ENCODE data around the gene B3GALNT2.
"Not testable (repeated sequence)": the region's sequence is repeated elsewhere in the genome, so short reads cannot be mapped to it uniquely, and the experiment has no call there.

The B3GALNT2 gene

DNA sequence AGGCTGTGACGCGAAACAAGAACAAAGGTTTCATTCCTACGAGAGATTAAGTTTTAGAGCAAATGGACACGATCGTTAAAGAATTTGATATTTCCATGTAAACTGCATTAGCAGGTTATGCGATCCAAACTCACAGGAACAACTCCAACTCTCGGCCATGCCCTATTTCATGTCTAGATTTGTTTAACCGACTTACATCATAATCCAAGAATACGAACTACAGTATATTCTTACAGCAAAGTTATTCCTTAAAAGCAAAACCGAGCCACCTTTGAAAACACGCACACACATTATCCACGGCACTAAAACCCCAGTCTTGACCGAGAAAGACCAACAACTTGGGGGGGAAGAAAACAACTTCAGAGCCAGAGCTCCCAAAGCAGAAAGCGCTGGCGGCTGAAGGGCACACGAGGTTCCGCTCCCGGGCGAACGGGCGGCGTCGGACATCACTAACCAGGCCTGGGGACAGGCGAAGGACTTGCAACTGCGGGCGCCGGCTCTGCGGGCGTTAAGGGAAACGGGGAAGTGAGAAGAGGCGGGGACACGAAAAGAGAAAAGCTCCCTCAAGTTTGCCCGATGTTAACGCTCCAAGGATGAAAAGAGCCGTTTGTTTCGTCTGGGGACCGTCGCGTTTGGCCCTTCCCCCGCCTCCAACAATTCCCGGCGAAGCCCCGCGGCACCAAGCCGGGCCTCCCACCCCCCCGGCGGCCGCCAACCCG is 690 bp downstream of the B3GALNT2 start:
- no peak for DNase-seq (ENCODE audit: low read depth)

DNA sequence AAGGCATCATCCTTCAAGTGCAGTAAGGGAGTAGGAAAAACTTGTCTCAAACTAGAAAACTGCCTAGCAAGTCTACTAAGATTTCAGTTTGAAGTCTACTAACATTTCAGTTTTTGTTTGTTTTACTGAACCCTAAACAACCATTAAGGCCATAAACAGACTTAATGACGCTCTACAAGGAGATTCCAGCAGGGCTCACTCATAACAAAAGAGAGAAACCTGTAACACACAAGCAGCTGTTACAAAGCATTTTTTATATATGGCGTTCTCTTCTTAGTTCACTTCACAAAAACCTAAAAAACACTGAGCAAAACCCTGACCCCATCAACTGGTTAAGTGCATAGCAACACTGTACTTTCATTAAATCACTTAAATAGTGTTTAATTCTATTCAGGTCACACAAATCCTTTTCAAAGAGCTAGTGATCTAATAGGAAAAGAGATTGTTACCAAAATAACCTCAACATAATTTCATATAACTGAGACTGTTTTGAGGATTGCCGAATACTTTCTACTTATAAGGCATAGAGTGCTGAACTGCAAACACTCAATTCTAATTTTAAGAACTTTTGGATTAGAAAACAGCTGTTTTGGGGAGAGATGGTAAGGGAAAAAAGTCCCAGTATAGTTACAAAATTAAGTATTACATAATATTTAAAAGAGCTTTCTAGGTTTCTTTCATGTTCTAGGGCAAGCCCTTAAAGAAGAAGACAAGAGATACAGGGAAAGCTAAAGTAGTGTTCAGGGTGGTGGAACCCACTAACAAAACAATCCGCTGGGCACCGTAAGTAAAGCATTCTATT is 1.4 kb downstream of the B3GALNT2 start:
- DNase-seq (ENCODE audit: low read depth): no peak

- DNase-seq (ENCODE audit: low read depth): no peak
Measured at GRCh38 chr1:235500971-235501540, 3.2 kb downstream of the B3GALNT2 start.

- DNase-seq (ENCODE audit: low read depth): no peak
Measured at GRCh38 chr1:235495551-235495950, 8.7 kb downstream of the B3GALNT2 start.

GRCh38 chr1:235495030-235495429 is 9.2 kb downstream of the B3GALNT2 start:
- DNase-seq (ENCODE audit: low read depth): no peak

DNA sequence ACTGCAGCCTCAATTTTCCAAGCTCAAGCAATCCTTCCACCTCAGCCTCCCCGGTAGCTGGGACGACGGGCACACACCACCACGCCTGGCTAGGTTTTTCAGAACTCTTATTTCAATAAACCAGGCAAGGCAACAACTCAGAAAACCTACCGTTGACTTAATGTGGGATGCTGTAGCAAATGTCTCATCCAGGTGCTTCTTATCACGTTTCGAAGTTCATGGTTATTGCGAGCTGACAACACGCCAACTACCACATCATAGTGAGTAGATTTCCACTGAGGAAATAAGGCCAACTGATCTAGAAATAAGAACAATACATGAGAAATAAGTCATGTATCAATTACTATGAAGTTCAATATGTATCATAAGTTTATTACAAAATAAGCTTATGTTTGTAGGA is 9.7 kb downstream of the B3GALNT2 start:
- no peak for DNase-seq (ENCODE audit: low read depth)

DNA sequence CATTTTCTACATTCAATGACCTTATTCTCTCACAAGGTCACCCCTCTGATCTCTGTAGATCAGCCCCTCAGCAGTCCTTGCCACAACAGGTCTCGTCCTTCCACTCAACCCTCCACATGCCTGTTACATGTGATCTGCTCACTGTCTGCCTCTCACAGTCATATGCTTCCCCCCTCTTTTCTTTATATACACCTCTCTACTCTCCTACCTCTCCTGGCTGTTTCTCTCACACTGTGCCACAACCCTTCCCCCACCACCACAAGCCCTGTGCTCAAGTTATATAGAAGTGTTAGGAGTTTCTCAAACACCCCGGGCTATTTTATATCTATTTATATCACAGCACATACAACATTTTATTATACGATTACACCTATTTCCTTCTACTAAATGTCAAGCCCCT is 12.6 kb downstream of the B3GALNT2 start:
- no peak for DNase-seq (ENCODE audit: low read depth)

DNA sequence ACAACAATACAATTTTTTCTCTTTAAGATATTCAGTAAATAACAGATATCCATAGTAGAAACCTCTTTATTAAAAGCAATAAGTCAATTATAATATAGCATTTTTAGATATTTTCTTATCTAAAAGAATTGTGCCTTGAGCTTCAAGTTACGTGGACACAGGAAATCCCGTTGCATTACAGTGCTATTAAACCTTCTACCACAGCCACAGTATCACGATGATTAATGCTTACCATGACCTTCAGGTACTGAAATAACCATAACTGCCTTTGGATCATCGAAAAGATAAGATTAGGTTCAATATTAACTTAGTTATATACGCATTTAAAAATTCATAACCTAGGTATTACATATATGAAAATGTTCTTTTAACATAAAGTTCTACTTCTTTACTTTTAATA is 17.9 kb downstream of the B3GALNT2 start:
- no peak for DNase-seq (ENCODE audit: low read depth)

DNA sequence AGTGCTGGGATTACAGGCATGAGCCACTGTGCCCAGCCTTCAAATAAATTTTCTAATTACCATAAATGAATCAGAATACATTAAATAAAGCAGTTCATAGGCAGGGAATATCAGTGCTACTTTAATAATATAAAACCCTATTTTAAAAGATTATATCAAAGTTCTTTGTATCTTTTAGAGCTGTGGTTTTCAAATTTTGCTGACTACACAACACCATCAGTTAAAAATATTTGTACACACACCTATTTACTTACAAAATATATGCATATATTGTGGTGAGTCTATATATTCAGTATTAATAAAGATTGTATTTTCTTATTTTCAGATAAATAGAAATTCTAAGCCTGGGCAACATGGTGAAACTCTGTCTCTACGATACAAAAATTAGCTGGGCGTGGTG is 18.7 kb downstream of the B3GALNT2 start:
- no peak for DNase-seq (ENCODE audit: low read depth)

DNA sequence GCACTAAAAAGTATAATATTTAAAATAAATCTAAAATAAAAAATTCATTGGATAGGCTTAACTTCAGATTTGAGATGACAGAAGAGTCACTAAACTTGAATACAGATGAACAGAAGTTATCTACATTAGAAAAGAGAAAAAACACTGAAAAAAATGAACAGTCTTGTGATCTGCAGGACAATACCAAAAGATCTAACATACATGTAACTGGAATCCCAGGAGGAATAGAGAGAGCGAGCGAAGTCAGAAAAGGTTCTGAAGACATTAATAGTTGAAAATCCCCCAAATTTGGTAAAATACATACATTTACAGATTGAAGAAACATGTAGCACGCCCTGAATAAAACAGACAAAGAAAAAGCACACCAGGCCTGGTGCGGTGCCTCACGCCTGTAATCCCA is 21.2 kb downstream of the B3GALNT2 start:
- DNase-seq (ENCODE audit: low read depth): no peak

GRCh38 chr1:235473806-235474205 is 30.4 kb downstream of the B3GALNT2 start:
- no peak for DNase-seq (ENCODE audit: low read depth)

- DNase-seq (ENCODE audit: low read depth): no peak
Measured at GRCh38 chr1:235470741-235471439, 33.4 kb downstream of the B3GALNT2 start.

DNA sequence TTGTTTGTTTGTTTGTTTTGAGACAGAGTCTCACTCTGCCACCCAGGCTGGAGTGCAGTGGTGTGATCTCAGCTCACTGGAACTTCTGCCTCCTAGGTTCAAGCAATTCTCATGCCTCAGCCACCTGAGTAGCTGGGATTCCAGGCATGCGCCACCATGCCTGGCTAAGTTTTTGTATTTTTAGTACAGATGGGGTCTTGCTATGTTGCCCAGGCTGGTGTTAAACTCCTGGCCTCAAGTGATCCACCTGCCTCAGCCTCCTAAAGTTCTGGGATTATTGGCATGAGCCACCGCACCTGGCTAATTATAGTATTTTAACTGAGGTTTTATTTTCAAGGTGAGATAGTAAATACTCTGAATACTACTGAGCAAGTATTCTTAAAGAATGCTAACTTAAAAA is 34.4 kb downstream of the B3GALNT2 start:
- not testable (repeated sequence) for DNase-seq (ENCODE audit: low read depth)

- DNase-seq (ENCODE audit: low read depth): no peak
Measured at GRCh38 chr1:235468970-235469369, 35.3 kb downstream of the B3GALNT2 start.

- DNase-seq (ENCODE audit: low read depth): no peak
Measured at GRCh38 chr1:235468004-235468403, 36.2 kb downstream of the B3GALNT2 start.

DNA sequence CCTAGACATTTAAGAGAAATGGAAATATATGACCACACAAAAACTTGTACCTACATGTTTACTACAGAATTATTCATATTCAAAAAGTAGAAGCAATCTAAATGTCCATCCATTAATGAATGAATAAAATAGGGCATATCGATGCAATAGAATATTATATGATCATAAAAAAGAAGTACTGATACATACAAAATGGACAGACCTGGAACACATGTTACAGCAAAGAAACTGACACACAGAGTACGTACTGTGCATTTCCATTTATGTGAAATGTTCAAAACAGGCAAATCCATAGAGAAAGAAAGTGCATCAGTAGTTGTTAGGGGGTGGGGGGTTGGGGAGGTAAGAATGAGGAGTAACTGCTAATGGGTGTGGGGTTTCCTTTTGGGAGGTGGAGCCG is 39.2 kb downstream of the B3GALNT2 start:
- no peak for DNase-seq (ENCODE audit: low read depth)

- DNase-seq (ENCODE audit: low read depth): not testable (repeated sequence)
Measured at GRCh38 chr1:235462832-235463231, 41.4 kb downstream of the B3GALNT2 start.

DNA sequence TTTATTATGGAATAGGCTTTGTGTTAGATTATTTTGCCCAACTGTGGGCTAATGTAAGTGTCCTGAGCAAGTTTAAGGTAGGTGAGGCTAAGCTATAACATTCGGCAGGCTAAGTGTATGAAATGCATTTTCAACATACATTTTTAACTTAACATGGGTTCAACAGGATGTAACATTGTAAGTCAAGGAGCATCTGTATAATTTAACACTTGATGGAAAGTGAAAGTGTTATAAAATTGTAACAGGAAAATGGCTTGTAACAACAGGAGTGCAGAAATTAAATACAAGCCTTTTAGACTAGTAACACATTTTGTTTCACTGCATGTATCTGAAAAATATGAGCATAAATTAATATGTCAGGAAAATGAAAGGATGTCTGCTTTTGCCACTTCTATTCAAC is 42.3 kb downstream of the B3GALNT2 start:
- DNase-seq (ENCODE audit: low read depth): no peak

- no peak for DNase-seq (ENCODE audit: low read depth)
Measured at GRCh38 chr1:235460770-235461169, 43.5 kb downstream of the B3GALNT2 start.

DNA sequence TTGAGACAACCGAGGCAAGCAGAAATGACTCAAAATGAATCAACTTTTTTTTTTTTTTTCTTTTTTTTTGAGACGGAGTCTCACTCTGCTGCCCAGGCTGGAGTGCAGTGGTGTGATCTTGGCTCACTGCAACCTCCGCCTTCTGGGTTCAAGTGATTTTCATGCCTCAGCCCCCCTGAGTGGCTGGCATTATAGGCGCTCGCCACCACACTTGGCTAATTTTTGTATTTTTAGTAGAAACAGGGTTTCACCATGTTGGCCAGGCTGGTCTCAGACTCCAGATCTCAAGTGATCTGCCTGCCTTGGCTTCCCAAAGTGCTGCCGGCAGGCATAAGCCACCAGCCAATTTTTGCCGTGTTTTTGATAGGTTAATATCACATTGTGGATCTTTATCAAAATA is 46.4 kb downstream of the B3GALNT2 start:
- DNase-seq (ENCODE audit: low read depth): not testable (repeated sequence)

DNA sequence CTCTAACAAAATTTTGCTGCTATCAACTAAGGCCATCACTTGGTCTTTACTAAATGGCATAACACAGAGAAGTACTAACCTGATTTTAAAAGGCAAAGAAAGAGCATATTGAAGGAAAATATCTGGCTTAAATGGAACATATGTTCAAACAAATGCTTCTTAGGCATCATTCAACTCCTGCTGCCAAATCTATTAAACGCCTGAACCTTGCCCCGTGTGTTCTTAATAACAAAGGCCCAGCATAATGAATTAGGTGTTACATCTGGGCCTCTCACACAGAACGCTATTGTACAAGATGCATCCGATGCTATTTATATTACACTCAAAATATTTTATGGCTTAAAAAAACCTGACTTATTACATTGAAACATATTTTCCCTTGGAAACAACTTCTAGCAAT is 48.4 kb downstream of the B3GALNT2 start:
- DNase-seq (ENCODE audit: low read depth): no peak

DNA sequence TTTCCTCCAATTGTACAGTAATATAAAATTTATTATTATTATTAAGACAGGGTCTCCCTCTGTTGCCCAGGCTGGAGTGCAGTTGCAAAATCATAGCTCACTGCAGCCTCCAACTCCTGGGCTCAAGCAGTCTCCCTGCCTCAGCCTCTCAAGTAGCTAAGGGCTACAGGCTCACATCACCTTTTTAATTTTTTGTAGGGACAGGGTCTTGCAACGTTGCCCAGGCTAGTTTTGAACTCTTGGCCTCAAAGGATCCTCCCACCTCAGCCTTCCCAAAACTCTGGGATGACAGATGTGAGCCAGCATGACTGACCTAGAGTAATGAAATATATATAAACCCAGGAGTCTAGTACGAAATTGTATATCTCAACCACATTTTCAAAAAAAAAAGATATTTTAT is 49.2 kb downstream of the B3GALNT2 start:
- DNase-seq (ENCODE audit: low read depth): no peak

DNA sequence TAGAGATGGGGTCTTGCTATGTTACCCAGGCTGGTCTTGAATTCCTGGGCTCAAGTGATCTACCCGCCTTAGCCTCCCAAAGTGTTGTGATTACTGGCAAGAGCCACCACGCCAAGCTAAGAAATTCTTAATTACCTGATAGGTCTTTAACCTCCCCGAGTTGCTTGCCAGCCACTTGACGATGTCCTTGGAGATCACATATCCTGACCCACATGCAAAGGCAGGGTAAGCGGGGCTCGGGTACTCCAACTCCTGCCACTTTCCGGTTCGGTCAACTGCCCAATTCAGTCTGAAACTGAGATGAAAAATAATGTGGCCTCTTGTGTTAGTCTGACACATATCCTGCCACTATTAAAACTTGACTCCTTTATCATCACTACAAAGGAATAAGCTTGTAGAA is 50.2 kb downstream of the B3GALNT2 start:
- DNase-seq (ENCODE audit: low read depth): no peak
